CD4-positive, alpha-beta T cell (primary cell): ENCODE data around the gene NAGS. TPM values are rescaled to one million over a fixed set of nuclear protein-coding genes. Genes with fewer than 3 reads are reported as not detected.

Experiments
- ATAC-seq: fragments of 200-7000 bp; cut with Tn5 transposase; one replicate; pipeline ENCODE4 v1.10.0; 2022; ENCODE audit warnings: mild to moderate bottlenecking; ENCODE audit not compliant: poor library complexity
- CTCF ChIA-PET: fragments of 350-600 bp; sonication (Branson Sonifier 250); formaldehyde crosslinking; loops from one replicate; lab custom pipeline; 2021; ENCODE audit warnings: antibody characterized with exemption, inconsistent platforms; lab: Charles Lee
- POLR2A ChIA-PET: fragments of 350-600 bp; sonication (Branson Sonifier 250); formaldehyde crosslinking; loops from one replicate; lab custom pipeline; 2021; ENCODE audit warnings: antibody characterized with exemption, inconsistent platforms; lab: Charles Lee
- DNase-seq, 14 experiments: peaks; one replicate each; pipeline ENCODE4 v3.0.0-alpha.2; 2013 to 2020; ENCODE audit warnings: mixed read lengths in 2 of 14
- H3K27ac ChIP-seq, 2 donors: one replicate each; pipeline versions ENCODE4 v1.5.1 to v1.7.0; 2013; ENCODE audit warnings: low read length in 2 of 2, low read depth in 1 of 2, mild to moderate bottlenecking in 1 of 2
- H3K27me3 ChIP-seq, 2 experiments: 1 replicate in 1 of 2; 2 replicates in 1 of 2; pipeline versions ENCODE4 v1.6.1 to v1.7.0; 2013; ENCODE audit warnings: low read length in 2 of 2, control low read depth in 1 of 2, mild to moderate bottlenecking in 1 of 2, moderate library complexity in 1 of 2; ENCODE audit not compliant: insufficient read depth in 2 of 2, control insufficient read depth in 1 of 2
- H3K36me3 ChIP-seq: one replicate; pipeline ENCODE4 v1.6.1; 2013; ENCODE audit warnings: low read length, control low read depth; ENCODE audit not compliant: insufficient read depth
- H3K4me1 ChIP-seq: one replicate; pipeline ENCODE4 v1.6.1; 2013; ENCODE audit warnings: low read length, control low read depth; ENCODE audit not compliant: insufficient read depth
- H3K4me3 ChIP-seq: one replicate; pipeline ENCODE4 v1.5.1; 2013; ENCODE audit warnings: mild to moderate bottlenecking, low read length, moderate library complexity
- H3K9me3 ChIP-seq, 2 experiments: 1 replicate in 1 of 2; 2 replicates in 1 of 2; pipeline versions ENCODE4 v1.6.1 to v1.7.0; 2013; ENCODE audit warnings: low read length in 2 of 2, mild to moderate bottlenecking in 2 of 2, control low read depth in 1 of 2, moderate library complexity in 1 of 2; ENCODE audit not compliant: control insufficient read depth in 1 of 2, insufficient read depth in 1 of 2
- H3K27ac Mint-ChIP-seq: one replicate; pipeline ENCODE4 v1.8.0; 2020; ENCODE audit warnings: mixed read lengths
- H3K27me3 Mint-ChIP-seq: one replicate; pipeline ENCODE4 v1.8.0; 2021; ENCODE audit warnings: mixed read lengths
- H3K36me3 Mint-ChIP-seq: one replicate; pipeline ENCODE4 v1.8.0; 2021; ENCODE audit warnings: low read depth, mixed read lengths
- H3K4me1 Mint-ChIP-seq: one replicate; pipeline ENCODE4 v1.8.0; 2021; ENCODE audit warnings: low read depth, mixed read lengths
- H3K4me3 Mint-ChIP-seq: one replicate; pipeline ENCODE4 v1.8.0; 2020; ENCODE audit warnings: mild to moderate bottlenecking, mixed read lengths
- H3K9me3 Mint-ChIP-seq: one replicate; pipeline ENCODE4 v1.8.0; 2020; ENCODE audit warnings: mixed read lengths
- CTCF ChIP-seq: fragments of 200-600 bp; IDR thresholded peaks from one replicate; pipeline ENCODE4 v1.8.0; 2022; ENCODE audit warnings: antibody characterized with exemption, mild to moderate bottlenecking
- intact Hi-C, 2 experiments: fragments of 100-400 bp; cut with DNase I in 1 of 2; cut with micrococcal nuclease in 1 of 2; formaldehyde crosslinking; loops; one replicate each; pipeline versions ENCODE4 v1.15.1 to v1.9.0; 2023 to 2025; cut with DNase I, micrococcal nuclease
- total RNA-seq, 174 experiments: library from RNA in 2 of 174; stranded (reverse) in 2 of 174; gene quantifications; one replicate each; pipeline ENCODE4 v1.2.3 and lab custom pipeline; 2021 to 2026

The NAGS gene
- total RNA-seq, 2 experiments from 2014 or later = 0.14 to 0.56 TPM

- peaks cover 60% of the 10 kb centered on the region for H3K36me3 Mint-ChIP-seq
- H3K4me1 ChIP-seq = peaks cover 6% of the 10 kb centered on the region
- no peak for TF ChIP-seq CTCF
- ChIA-PET POLR2A (no interaction called here), CTCF (no interaction called here)
- H3K27me3 ChIP-seq = no peaks in the 10 kb centered on the region
- DNase-seq = no peak
- H3K27ac ChIP-seq = no peak overlapping the region
- peaks cover 10% of the 10 kb centered on the region for H3K4me1 Mint-ChIP-seq
- no peak overlapping the region for H3K27ac Mint-ChIP-seq
- H3K27me3 Mint-ChIP-seq = no peaks in the 10 kb centered on the region
- H3K9me3 Mint-ChIP-seq = no peaks in the 10 kb centered on the region
- no peaks in the 10 kb centered on the region for H3K9me3 ChIP-seq
- intact Hi-C loops = no loop called here
- ATAC-seq = no peak
- H3K4me3 ChIP-seq = no peak overlapping the region
- H3K36me3 ChIP-seq = peaks cover 46% of the 10 kb centered on the region
- H3K4me3 Mint-ChIP-seq = no peak overlapping the region
Observed at GRCh38 chr17:44037471-44037870, 33.0 kb downstream of the NAGS start.

GRCh38 chr17:44038604-44039011, 34.2 kb downstream of the NAGS start:
- H3K4me3 Mint-ChIP-seq = no peak overlapping the region
- no peak overlapping the region for H3K4me3 ChIP-seq
- POLR2A ChIA-PET = no interaction called here
- H3K36me3 Mint-ChIP-seq = peaks cover 53% of the 10 kb centered on the region
- TF ChIP-seq CTCF = no peak
- peaks cover 17% of the 10 kb centered on the region for H3K4me1 Mint-ChIP-seq
- CTCF ChIA-PET = no interaction called here
- DNase-seq (no peak), ATAC-seq (no peak)
- H3K4me1 ChIP-seq = peaks cover 6% of the 10 kb centered on the region
- no peaks in the 10 kb centered on the region for H3K9me3 Mint-ChIP-seq
- H3K27ac ChIP-seq = no peak overlapping the region
- H3K36me3 ChIP-seq = peaks cover 40% of the 10 kb centered on the region
- no peak overlapping the region for H3K27ac Mint-ChIP-seq
- no peaks in the 10 kb centered on the region for H3K27me3 ChIP-seq
- H3K27me3 Mint-ChIP-seq = no peaks in the 10 kb centered on the region
- intact Hi-C loops = no loop called here
- H3K9me3 ChIP-seq = no peaks in the 10 kb centered on the region

GRCh38 chr17:44039829-44040635, 35.6 kb downstream of the NAGS start:
- POLR2A ChIA-PET = no interaction called here
- H3K4me3 Mint-ChIP-seq = no peak overlapping the region
- TF ChIP-seq CTCF = no peak

More at GRCh38 chr17:44039829-44040635, 35.6 kb downstream of the NAGS start:
- Mint-ChIP-seq H3K9me3 (no peaks in the 10 kb centered on the region), H3K36me3 (peaks cover 54% of the 10 kb centered on the region), H3K4me1 (peaks cover 13% of the 10 kb centered on the region), H3K27ac (no peak overlapping the region), H3K27me3 (no peaks in the 10 kb centered on the region)
- Histone ChIP-seq H3K9me3 (no peaks in the 10 kb centered on the region), H3K4me3 (no peak overlapping the region), H3K27ac (no peak overlapping the region), H3K36me3 (peaks cover 39% of the 10 kb centered on the region), H3K4me1 (peaks cover 6% of the 10 kb centered on the region), H3K27me3 (no peaks in the 10 kb centered on the region)
- ATAC-seq (no peak), DNase-seq (no peak)
- intact Hi-C loops = loop anchor here in 1 of 2 experiments (2.0 to 10.0 kb wide), 2 partner anchors 125 to 161 kb away; no protein-coding TSS in a partner anchor
- CTCF ChIA-PET = interaction anchor here (0.9 to 3.8 kb wide), 2 partner anchors 96 to 405 kb away, joined by 3 to 18 read pairs; no protein-coding TSS in a partner anchor
